Gastroesophageal sphincter (tissue), 3 donors: Measurements from ENCODE around the gene BANF2.

Experiments used
- EP300 ChIP-seq: sonication (generic); formaldehyde crosslinking; IDR thresholded peaks from one replicate; pipeline ENCODE4 v1.6.1; 2017; ENCODE audit warnings: antibody characterized with exemption, mild to moderate bottlenecking
- POLR2A ChIP-seq, 2 donors: fragments of 450-650 bp; IDR thresholded peaks; one replicate each; pipeline ENCODE4 v1.6.1; 2017; ENCODE audit warnings: antibody characterized with exemption in 2 of 2, mild to moderate bottlenecking in 2 of 2, moderate library complexity in 1 of 2
- TF ChIP-seq, protein P1 (sequence below), 4 experiments: fragments of 200-600 bp in 2 of 4; fragments of 450-650 bp in 2 of 4; sonication (generic) in 1 of 4; IDR thresholded peaks; one replicate each; pipeline ENCODE4 v1.5.1; 2017 to 2019; ENCODE audit warnings: antibody characterized with exemption in 4 of 4, mild to moderate bottlenecking in 2 of 4, moderate library complexity in 2 of 4

DNA sequence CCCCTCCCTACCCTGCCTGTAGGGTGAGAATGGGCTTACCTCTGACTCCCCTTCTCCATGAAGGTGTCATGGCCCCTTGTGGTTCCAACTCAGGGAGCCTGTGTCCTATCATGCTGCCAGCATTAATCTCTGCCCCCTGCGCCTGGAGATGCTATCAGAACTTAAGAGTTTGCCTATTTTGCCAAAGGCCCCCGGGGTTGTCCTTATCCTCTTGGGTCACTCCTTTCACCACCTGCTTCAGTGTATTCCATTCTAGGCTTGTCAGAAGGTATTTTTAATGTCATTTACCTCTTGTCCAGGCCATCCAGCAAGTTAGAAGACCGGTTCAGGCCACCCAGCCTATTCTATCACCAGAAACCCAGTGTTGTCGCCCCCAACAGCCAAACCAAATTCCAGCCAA, 28.2 kb upstream of the BANF2 start:
- no peak for TF ChIP-seq POLR2A (IDR thresholded peaks at IDR 0.05)
- TF ChIP-seq, protein P1, sequence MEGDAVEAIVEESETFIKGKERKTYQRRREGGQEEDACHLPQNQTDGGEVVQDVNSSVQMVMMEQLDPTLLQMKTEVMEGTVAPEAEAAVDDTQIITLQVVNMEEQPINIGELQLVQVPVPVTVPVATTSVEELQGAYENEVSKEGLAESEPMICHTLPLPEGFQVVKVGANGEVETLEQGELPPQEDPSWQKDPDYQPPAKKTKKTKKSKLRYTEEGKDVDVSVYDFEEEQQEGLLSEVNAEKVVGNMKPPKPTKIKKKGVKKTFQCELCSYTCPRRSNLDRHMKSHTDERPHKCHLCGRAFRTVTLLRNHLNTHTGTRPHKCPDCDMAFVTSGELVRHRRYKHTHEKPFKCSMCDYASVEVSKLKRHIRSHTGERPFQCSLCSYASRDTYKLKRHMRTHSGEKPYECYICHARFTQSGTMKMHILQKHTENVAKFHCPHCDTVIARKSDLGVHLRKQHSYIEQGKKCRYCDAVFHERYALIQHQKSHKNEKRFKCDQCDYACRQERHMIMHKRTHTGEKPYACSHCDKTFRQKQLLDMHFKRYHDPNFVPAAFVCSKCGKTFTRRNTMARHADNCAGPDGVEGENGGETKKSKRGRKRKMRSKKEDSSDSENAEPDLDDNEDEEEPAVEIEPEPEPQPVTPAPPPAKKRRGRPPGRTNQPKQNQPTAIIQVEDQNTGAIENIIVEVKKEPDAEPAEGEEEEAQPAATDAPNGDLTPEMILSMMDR (IDR thresholded peaks at IDR 0.05) = no peak
- no peak for TF ChIP-seq EP300
